Neural cell (in vitro differentiated cells): ENCODE results near the gene APCDD1. TPM values are rescaled to one million over a fixed set of nuclear protein-coding genes. Genes with fewer than 3 reads are reported as not detected.

Experiments used
- H2AFZ ChIP-seq: fragments of 200-600, 300-800 bp; sonication (generic), shearing (Covaris generic); 2 replicates; pipeline ENCODE4 v1.6.0; 2014; ENCODE audit warnings: low read depth, mild to moderate bottlenecking, antibody characterized with exemption, low read length, moderate library complexity
- H3F3A ChIP-seq: fragments of 200-600 bp; shearing (Covaris generic); 2 replicates; pipeline ENCODE4 v1.6.1; 2016; ENCODE audit warnings: mild to moderate bottlenecking, moderate library complexity, mixed read lengths, antibody characterized with exemption, low read length; ENCODE audit not compliant: insufficient read depth, poor library complexity, severe bottlenecking
- H3K27ac ChIP-seq: fragments of 200-600, 300-800 bp; sonication (generic), shearing (Covaris generic); 2 replicates; pipeline ENCODE4 v1.5.1; 2014; ENCODE audit warnings: mild to moderate bottlenecking, low read length, moderate library complexity
- H3K27me3 ChIP-seq: fragments of 300-800, 200-600 bp; sonication (generic), shearing (Covaris generic); 2 replicates; pipeline ENCODE4 v1.6.0; 2014; ENCODE audit warnings: mild to moderate bottlenecking, low read depth, low read length, moderate library complexity; ENCODE audit not compliant: insufficient read depth
- H3K36me3 ChIP-seq: fragments of 300-800, 200-600 bp; sonication (generic), shearing (Covaris generic); 2 replicates; pipeline ENCODE4 v1.5.1; 2014; ENCODE audit warnings: mild to moderate bottlenecking, antibody characterized with exemption, low read length, moderate library complexity; ENCODE audit not compliant: insufficient read depth
- H3K4me2 ChIP-seq: fragments of 300-800, 200-600 bp; sonication (generic), shearing (Covaris generic); 2 replicates; pipeline ENCODE4 v1.6.0; 2014; ENCODE audit warnings: mild to moderate bottlenecking, low read length
- H3K4me3 ChIP-seq: fragments of 300-800, 200-600 bp; sonication (generic), shearing (Covaris generic); 2 replicates; pipeline ENCODE4 v1.5.1; 2014; ENCODE audit warnings: mild to moderate bottlenecking, low read length, moderate library complexity
- H3K79me2 ChIP-seq: fragments of 200-600 bp; shearing (Covaris generic); replicated peaks from 2 replicates; pipeline ENCODE4 v1.6.0; 2014; ENCODE audit warnings: mild to moderate bottlenecking, low read length, moderate library complexity; ENCODE audit not compliant: insufficient read depth
- H3K9ac ChIP-seq: fragments of 300-800, 200-600 bp; sonication (generic), shearing (Covaris generic); 2 replicates; pipeline ENCODE4 v1.6.1; 2016; ENCODE audit warnings: mild to moderate bottlenecking, low read length, mixed read lengths
- H3K9me2 ChIP-seq: fragments of 200-600 bp; shearing (Covaris generic); 2 replicates; pipeline ENCODE4 v1.6.1; 2016; ENCODE audit warnings: mild to moderate bottlenecking, low read length, mixed read lengths; ENCODE audit not compliant: insufficient read depth
- H3K9me3 ChIP-seq: fragments of 200-600, 300-800 bp; sonication (generic), shearing (Covaris generic); 2 replicates; pipeline ENCODE4 v1.6.1; 2016; ENCODE audit warnings: mild to moderate bottlenecking, mixed run types, low read length, moderate library complexity, mixed read lengths
- H4K20me1 ChIP-seq: fragments of 200-600 bp; shearing (Covaris generic); 2 replicates; pipeline ENCODE4 v1.6.1; 2016; ENCODE audit warnings: mild to moderate bottlenecking, mixed run types; ENCODE audit not compliant: insufficient read depth
- CTCF ChIP-seq: fragments of 450-650 bp; IDR thresholded peaks from 2 replicates; pipeline ENCODE4 v1.5.1; 2014; ENCODE audit warnings: antibody characterized with exemption, mild to moderate bottlenecking, moderate library complexity; ENCODE audit not compliant: poor library complexity, severe bottlenecking
- EP300 ChIP-seq: fragments of 450-650 bp; conservative IDR thresholded peaks from 2 replicates; pipeline ENCODE4 v1.6.1; 2014; ENCODE audit warnings: antibody characterized with exemption, mild to moderate bottlenecking, moderate library complexity; ENCODE audit not compliant: poor library complexity, severe bottlenecking
- EZH2 ChIP-seq: fragments of 200-600, 300-800 bp; shearing (Covaris generic), sonication (generic); IDR thresholded peaks from 2 replicates; pipeline ENCODE4 v1.6.1; 2014; ENCODE audit warnings: antibody characterized with exemption, low read length, borderline replicate concordance, mild to moderate bottlenecking; ENCODE audit not compliant: insufficient read depth, poor library complexity, severe bottlenecking
- MXI1 ChIP-seq: fragments of 450-650 bp; conservative IDR thresholded peaks from 2 replicates; pipeline ENCODE4 v1.6.1; 2014; ENCODE audit warnings: antibody characterized with exemption, mild to moderate bottlenecking; ENCODE audit not compliant: poor library complexity, severe bottlenecking
- POLR2AphosphoS5 ChIP-seq: IDR thresholded peaks from 2 replicates; pipeline ENCODE4 v1.6.1; 2012
- RAD21 ChIP-seq: fragments of 450-650 bp; conservative IDR thresholded peaks from 2 replicates; pipeline ENCODE4 v1.6.1; 2014; ENCODE audit warnings: antibody characterized with exemption, mild to moderate bottlenecking, moderate library complexity
- REST ChIP-seq: IDR thresholded peaks from 2 replicates; pipeline ENCODE4 v1.6.1; 2012; ENCODE audit warnings: borderline replicate concordance
- SMC3 ChIP-seq: fragments of 450-650 bp; conservative IDR thresholded peaks from 2 replicates; pipeline ENCODE4 v1.6.1; 2014; ENCODE audit warnings: antibody characterized with exemption, mild to moderate bottlenecking, moderate library complexity; ENCODE audit not compliant: poor library complexity
- TAF1 ChIP-seq: IDR thresholded peaks from 2 replicates; pipeline ENCODE4 v1.6.1; 2012; ENCODE audit warnings: low read depth
- polyA plus RNA-seq: library from polyadenylated mRNA; depleted of rRNA; stranded (reverse); fragments of >200 nt; gene quantifications from 2 replicates; pipeline ENCODE4 v1.2.3, GENCODE V29; 2014

APCDD1 gene
- polyA plus RNA-seq, 1 donor from 2014 or later = 0.58 TPM

GRCh38 chr18:10516078-10516477 is 61.6 kb downstream of the APCDD1 start:
- Histone ChIP-seq H4K20me1 (no peaks in the 10 kb centered on the region), H3K4me2 (no peak overlapping the region), H3F3A (no peaks in the 10 kb centered on the region), H3K79me2 (no peaks in the 10 kb centered on the region), H3K27me3 (no peaks in the 10 kb centered on the region), H3K4me3 (no peak overlapping the region), H3K9me3 (no peaks in the 10 kb centered on the region), H3K27ac (no peak overlapping the region), H3K9me2 (no peaks in the 10 kb centered on the region), H3K9ac (no peak overlapping the region), H2AFZ (no peak overlapping the region), H3K36me3 (no peaks in the 10 kb centered on the region)
- TF ChIP-seq CTCF (no peak), REST (no peak), RAD21 (no peak), EZH2 (no peak), TAF1 (no peak), SMC3 (no peak), MXI1 (no peak), POLR2AphosphoS5 (no peak), EP300 (no peak)

GRCh38 chr18:10518595-10519255 is 64.3 kb downstream of the APCDD1 start:
- Histone ChIP-seq H3K27me3 (no peaks in the 10 kb centered on the region), H3K9me3 (no peaks in the 10 kb centered on the region), H3K79me2 (no peaks in the 10 kb centered on the region), H3K36me3 (no peaks in the 10 kb centered on the region), H2AFZ (no peak overlapping the region), H3K4me2 (no peak overlapping the region), H3F3A (no peaks in the 10 kb centered on the region), H3K4me3 (no peak overlapping the region), H3K27ac (no peak overlapping the region), H3K9me2 (no peaks in the 10 kb centered on the region), H4K20me1 (no peaks in the 10 kb centered on the region), H3K9ac (no peak overlapping the region)
- TF ChIP-seq MXI1 = no peak
- TF ChIP-seq RAD21 = peak; percentile 61
- peak; percentile 60 for TF ChIP-seq SMC3
- peak; percentile 42 for TF ChIP-seq CTCF
